K562 (cell line): ENCODE results near the gene EXOC2. TPM values are rescaled to one million over a fixed set of nuclear protein-coding genes. Genes with fewer than 3 reads are reported as not detected.
A peak's percentile ranks its signal among the peaks of the same experiment; 100 is the strongest.

Experiments
- KLF16 ChIP-seq: IDR thresholded peaks from 2 replicates; pipeline ENCODE4 v1.6.1; 2016; ENCODE audit warnings: antibody characterized with exemption
- MYNN ChIP-seq, 2 experiments: sonication (generic); formaldehyde crosslinking in 1 of 2; IDR thresholded peaks; 2 replicates each; pipeline versions ENCODE4 v1.5.0 to v1.6.1; 2016 to 2020; ENCODE audit warnings: antibody characterized with exemption in 1 of 2, missing genetic modification reagents in 1 of 2
- NELFE ChIP-seq: IDR thresholded peaks from 2 replicates; pipeline ENCODE4 v1.6.1; 2011; ENCODE audit warnings: mild to moderate bottlenecking; ENCODE audit not compliant: insufficient read depth, insufficient read length
- PHF21A ChIP-seq: fragments of 450-650 bp; IDR thresholded peaks from 2 replicates; pipeline ENCODE4 v1.6.1; 2017; ENCODE audit warnings: low read depth, borderline replicate concordance
- RERE ChIP-seq: sonication (generic); formaldehyde crosslinking; IDR thresholded peaks from 2 replicates; pipeline ENCODE4 v1.8.0; 2023; ENCODE audit warnings: missing genetic modification reagents, mild to moderate bottlenecking, borderline replicate concordance
- ZNF232 ChIP-seq: sonication (generic); formaldehyde crosslinking; IDR thresholded peaks from 2 replicates; pipeline ENCODE4 v1.8.0; 2022; ENCODE audit warnings: mild to moderate bottlenecking, missing genetic modification reagents
- ZNF766 ChIP-seq: fragments of 200-800 bp; sonication (Bioruptor generic); conservative IDR thresholded peaks from 2 replicates; pipeline ENCODE4 v1.6.1; 2016; ENCODE audit warnings: missing genetic modification characterization, missing compliant biosample characterization
- polyA plus RNA-seq, 8 experiments: library from polyadenylated mRNA; depleted of rRNA in 4 of 8; stranded (reverse) in 5 of 8; unstranded in 3 of 8; fragments of >200 nt; fragmentation: Nextera tagmentation in 2 of 8; fragmentation: Illumina TruSeq in 1 of 8; extraction: Ambion mirVana in 2 of 8; extraction: Trizol in 1 of 8; gene quantifications; 2 replicates each; pipeline versions ENCODE4 v1.2.1 to v1.2.3, GENCODE V29; 2011 to 2014; ENCODE audit warnings: inconsistent platforms in 1 of 8, missing spikeins in 1 of 8
- total RNA-seq, 7 experiments: library from RNA; depleted of rRNA in 6 of 7; stranded (reverse); fragments of >200 nt in 6 of 7; fragmentation: Illumina TruSeq in 2 of 7; extraction: Trizol in 2 of 7; gene quantifications; 2 replicates each; pipeline versions ENCODE4 v1.2.1 to v1.2.3, GENCODE V29; 2011 to 2021; ENCODE audit warnings: low replicate concordance in 1 of 7
- TF ChIP-seq, protein P1 (sequence below), 3 experiments: IDR thresholded peaks in 2 of 3; conservative IDR thresholded peaks in 1 of 3; 2 replicates each; pipeline ENCODE4 v1.5.1; 2011 to 2012; ENCODE audit warnings: low read length in 3 of 3, mild to moderate bottlenecking in 3 of 3, control low read depth in 2 of 3, improper control_type of control experiment in 1 of 3, inconsistent platforms in 1 of 3, low read depth in 1 of 3, mixed read lengths in 1 of 3, moderate library complexity in 1 of 3; ENCODE audit not compliant: insufficient read depth in 2 of 3
- TF ChIP-seq, protein P2 (sequence below): sonication (generic); formaldehyde crosslinking; IDR thresholded peaks from 2 replicates; pipeline ENCODE4 v1.8.1; 2023; ENCODE audit warnings: mild to moderate bottlenecking, missing genetic modification reagents
- TF ChIP-seq, protein P3 (sequence below): fragments of 200-800 bp; sonication (Bioruptor generic); IDR thresholded peaks from 2 replicates; pipeline ENCODE4 v1.6.1; 2016; ENCODE audit warnings: missing genetic modification characterization, missing compliant biosample characterization

The EXOC2 gene
- total and polyA plus RNA-seq, 9 of the 15 experiments (the other 6 are each of a cell fraction or from before 2014, with no cell fraction given), result 12.2 to 30.2 (median 24.2) TPM

GRCh38 chr6:593139-593906 is 99.6 kb downstream of the EXOC2 start (continued):
- TF ChIP-seq, protein P1, sequence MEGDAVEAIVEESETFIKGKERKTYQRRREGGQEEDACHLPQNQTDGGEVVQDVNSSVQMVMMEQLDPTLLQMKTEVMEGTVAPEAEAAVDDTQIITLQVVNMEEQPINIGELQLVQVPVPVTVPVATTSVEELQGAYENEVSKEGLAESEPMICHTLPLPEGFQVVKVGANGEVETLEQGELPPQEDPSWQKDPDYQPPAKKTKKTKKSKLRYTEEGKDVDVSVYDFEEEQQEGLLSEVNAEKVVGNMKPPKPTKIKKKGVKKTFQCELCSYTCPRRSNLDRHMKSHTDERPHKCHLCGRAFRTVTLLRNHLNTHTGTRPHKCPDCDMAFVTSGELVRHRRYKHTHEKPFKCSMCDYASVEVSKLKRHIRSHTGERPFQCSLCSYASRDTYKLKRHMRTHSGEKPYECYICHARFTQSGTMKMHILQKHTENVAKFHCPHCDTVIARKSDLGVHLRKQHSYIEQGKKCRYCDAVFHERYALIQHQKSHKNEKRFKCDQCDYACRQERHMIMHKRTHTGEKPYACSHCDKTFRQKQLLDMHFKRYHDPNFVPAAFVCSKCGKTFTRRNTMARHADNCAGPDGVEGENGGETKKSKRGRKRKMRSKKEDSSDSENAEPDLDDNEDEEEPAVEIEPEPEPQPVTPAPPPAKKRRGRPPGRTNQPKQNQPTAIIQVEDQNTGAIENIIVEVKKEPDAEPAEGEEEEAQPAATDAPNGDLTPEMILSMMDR (IDR thresholded peaks at IDR 0.05 in 2 of 3, conservative IDR thresholded peaks at IDR 0.05 in 1 of 3; ENCODE audit: insufficient read depth in 2 of 3, low read depth in 1 of 3, low read length in 3 of 3), result peak; percentile 51 to 87 (median 60); a peak in 4 of 6 replicates
- TF ChIP-seq, protein P2, sequence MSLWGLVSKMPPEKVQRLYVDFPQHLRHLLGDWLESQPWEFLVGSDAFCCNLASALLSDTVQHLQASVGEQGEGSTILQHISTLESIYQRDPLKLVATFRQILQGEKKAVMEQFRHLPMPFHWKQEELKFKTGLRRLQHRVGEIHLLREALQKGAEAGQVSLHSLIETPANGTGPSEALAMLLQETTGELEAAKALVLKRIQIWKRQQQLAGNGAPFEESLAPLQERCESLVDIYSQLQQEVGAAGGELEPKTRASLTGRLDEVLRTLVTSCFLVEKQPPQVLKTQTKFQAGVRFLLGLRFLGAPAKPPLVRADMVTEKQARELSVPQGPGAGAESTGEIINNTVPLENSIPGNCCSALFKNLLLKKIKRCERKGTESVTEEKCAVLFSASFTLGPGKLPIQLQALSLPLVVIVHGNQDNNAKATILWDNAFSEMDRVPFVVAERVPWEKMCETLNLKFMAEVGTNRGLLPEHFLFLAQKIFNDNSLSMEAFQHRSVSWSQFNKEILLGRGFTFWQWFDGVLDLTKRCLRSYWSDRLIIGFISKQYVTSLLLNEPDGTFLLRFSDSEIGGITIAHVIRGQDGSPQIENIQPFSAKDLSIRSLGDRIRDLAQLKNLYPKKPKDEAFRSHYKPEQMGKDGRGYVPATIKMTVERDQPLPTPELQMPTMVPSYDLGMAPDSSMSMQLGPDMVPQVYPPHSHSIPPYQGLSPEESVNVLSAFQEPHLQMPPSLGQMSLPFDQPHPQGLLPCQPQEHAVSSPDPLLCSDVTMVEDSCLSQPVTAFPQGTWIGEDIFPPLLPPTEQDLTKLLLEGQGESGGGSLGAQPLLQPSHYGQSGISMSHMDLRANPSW (CRISPR knock-in tag), result no peak
- TF ChIP-seq ZNF766 (CRISPR knock-in tag) (no peak), NELFE (no peak), MYNN (IDR thresholded peaks at IDR 0.05) (no peak), MYNN (CRISPR knock-in tag; IDR thresholded peaks at IDR 0.05) (no peak), KLF16 (0 out of 2 replicates have a peak, but pooled peaks have one; percentile 14), PHF21A (no peak), RERE (CRISPR knock-in tag) (no peak), ZNF232 (CRISPR knock-in tag) (no peak)
- TF ChIP-seq, protein P3, sequence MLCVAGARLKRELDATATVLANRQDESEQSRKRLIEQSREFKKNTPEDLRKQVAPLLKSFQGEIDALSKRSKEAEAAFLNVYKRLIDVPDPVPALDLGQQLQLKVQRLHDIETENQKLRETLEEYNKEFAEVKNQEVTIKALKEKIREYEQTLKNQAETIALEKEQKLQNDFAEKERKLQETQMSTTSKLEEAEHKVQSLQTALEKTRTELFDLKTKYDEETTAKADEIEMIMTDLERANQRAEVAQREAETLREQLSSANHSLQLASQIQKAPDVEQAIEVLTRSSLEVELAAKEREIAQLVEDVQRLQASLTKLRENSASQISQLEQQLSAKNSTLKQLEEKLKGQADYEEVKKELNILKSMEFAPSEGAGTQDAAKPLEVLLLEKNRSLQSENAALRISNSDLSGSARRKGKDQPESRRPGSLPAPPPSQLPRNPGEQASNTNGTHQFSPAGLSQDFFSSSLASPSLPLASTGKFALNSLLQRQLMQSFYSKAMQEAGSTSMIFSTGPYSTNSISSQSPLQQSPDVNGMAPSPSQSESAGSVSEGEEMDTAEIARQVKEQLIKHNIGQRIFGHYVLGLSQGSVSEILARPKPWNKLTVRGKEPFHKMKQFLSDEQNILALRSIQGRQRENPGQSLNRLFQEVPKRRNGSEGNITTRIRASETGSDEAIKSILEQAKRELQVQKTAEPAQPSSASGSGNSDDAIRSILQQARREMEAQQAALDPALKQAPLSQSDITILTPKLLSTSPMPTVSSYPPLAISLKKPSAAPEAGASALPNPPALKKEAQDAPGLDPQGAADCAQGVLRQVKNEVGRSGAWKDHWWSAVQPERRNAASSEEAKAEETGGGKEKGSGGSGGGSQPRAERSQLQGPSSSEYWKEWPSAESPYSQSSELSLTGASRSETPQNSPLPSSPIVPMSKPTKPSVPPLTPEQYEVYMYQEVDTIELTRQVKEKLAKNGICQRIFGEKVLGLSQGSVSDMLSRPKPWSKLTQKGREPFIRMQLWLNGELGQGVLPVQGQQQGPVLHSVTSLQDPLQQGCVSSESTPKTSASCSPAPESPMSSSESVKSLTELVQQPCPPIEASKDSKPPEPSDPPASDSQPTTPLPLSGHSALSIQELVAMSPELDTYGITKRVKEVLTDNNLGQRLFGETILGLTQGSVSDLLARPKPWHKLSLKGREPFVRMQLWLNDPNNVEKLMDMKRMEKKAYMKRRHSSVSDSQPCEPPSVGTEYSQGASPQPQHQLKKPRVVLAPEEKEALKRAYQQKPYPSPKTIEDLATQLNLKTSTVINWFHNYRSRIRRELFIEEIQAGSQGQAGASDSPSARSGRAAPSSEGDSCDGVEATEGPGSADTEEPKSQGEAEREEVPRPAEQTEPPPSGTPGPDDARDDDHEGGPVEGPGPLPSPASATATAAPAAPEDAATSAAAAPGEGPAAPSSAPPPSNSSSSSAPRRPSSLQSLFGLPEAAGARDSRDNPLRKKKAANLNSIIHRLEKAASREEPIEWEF (CRISPR knock-in tag), result no peak
